HS-27A (cell line): Measurements from ENCODE around the gene FOXO3.

Experiments
- DNase-seq: peaks from one replicate; pipeline ENCODE4 v3.0.0-alpha.2; 2012; ENCODE audit warnings: low read depth, missing footprints

Gene FOXO3

DNA sequence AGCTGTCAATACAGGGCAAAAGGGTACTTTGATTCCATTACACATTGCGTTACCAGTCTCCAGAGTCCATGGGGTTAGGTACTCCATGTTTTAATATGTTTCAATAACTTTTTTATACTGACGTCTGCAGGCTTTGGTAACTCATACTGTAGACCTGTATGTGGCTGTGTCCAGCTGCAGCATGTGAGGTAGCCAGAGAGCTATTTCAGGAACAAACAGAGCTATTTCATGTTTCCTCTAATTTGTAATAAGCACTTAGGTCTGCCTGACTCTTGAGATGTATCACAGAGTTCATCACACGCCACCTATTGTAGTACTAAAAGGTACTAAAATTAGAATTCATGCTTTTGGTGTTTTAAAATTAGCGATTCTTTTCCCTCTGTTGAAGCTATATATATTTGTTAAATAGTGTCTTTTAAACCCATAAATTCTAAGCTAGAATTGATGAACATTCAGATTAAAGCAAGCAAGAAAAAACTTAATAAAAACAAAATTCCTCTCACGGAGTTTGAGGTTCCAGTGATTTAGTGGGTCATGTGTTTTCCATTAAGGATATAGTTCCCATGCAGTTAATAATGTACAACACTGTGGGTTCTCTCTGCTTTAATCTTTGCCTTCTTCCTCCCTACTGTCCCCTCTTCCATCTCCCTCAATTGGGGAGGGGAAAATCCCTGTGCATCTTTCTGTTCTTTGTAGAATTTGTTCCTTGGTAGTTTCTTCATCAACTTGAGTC lies 37.0 kb downstream of the FOXO3 start:
- no peak for DNase-seq

DNA sequence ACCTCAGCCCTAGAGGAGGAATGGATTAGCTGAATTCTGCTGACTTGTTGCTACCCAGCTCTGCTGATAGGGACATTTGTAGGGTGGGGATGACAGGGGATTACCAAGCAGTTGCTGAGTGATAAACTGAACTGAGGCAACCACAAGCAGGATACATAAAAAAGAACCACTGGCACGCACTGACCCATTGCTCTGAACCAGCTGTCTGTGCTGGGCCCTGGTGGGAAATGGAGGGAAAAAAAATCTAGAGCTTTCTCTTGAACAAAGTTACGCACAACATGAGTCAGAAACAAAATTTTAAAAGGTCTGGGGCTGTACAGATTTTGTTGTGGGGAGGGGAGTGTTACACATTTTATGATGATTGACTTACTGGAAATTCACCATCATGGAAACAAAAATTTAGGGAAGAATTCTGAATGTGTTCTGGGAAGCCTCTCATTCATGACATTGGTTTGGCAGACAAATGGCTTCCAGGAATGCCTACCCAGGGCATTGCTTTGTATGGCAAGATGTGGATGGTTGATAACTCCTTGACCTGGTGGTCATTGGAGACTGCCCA lies 37.7 kb downstream of the FOXO3 start:
- DNase-seq = no peak

- no peak for DNase-seq
These were observed 43.4 kb downstream of the FOXO3 start for GRCh38 chr6:108604156-108604555.

DNA sequence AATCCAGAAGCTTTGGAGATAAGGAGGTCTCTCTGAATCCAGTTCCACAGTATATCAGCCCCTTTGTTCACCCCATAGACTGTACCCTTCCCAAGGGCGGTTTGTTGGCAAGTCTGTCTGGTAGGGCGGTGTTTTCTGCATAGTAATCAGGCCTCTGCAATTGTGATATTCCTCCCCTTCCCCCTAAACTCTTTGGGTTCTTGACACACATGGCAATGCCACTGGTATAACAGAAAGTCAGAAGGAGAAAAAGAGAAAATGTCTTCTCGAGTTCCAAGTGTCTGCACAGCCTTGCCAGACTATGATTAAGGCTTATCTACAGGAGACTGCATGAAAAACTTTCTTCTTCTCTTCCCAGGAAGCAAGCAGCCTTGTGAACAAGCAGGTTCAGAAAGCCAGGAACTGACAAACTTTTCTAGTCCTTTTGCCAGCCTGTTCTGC lies 45.6 kb downstream of the FOXO3 start:
- DNase-seq = no peak

- no peak for DNase-seq
These were observed 47.9 kb downstream of the FOXO3 start for GRCh38 chr6:108608453-108609275.

DNA sequence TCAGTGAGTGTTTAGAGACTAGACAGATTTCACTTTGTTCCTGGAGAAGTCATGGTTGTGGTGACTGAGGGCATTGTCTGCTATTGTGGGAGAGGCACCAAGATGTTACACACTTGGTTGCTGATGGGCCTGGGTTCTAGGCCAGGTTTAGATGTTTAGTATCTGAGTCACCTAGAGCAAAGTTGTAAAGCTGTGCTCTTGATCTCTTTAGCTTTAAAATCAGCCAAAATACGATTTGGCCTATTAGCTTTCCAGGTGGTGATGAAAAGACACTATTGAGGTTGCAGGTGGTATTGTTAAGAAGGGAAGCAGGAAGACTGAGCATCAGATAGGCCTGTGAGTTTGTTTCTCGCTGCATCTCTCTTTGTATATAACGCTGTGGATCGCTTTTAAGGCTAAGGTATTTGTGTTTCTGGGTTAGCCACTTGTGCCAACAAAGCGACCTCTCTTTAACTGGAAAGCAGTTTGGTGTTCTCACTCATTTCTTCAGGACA lies 48.6 kb downstream of the FOXO3 start:
- DNase-seq = no peak

- no peak for DNase-seq
These were observed 49.6 kb downstream of the FOXO3 start for GRCh38 chr6:108610270-108610839.

- DNase-seq = no peak
These were observed 50.4 kb downstream of the FOXO3 start for GRCh38 chr6:108610957-108611586.

DNA sequence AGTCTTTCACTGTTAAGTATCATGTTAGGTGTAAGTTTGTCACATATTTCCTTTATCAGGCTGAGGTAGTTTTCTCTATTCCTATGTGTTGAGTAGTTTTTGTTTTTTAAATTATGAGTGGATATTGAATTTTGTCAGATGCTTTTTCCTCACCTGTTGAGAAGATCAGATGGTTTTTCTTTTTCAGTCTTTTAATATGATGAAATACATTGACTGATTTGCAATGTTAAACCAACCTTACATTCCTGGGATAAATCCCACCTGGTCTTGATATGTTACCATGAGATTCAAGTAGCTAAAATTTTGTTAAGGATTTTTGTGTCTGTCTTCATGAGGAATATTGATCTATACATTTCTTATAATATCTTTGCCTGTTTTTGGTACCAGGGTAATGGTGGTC lies 52.1 kb downstream of the FOXO3 start:
- DNase-seq = no peak

- DNase-seq = no peak
These were observed 55.8 kb downstream of the FOXO3 start for GRCh38 chr6:108616544-108616943.

DNA sequence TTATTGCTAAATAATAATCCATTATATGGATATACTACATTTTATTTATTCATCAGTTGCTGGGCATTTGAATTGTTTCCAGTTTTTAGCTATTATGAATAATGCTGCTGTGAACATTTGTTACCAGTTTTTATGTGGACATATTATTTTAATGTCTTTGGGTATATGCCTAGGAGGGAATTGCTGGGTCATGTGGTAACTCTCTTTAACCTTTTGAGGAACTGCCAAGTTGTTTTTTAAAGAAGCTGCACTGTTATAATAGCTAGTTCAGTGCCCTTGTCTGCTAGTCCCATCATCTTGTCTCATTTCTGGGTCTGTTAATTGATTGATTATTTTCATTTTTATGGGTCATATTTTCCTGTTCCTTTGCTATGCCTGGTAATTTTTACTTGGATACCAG lies 56.3 kb downstream of the FOXO3 start:
- DNase-seq = no peak

DNA sequence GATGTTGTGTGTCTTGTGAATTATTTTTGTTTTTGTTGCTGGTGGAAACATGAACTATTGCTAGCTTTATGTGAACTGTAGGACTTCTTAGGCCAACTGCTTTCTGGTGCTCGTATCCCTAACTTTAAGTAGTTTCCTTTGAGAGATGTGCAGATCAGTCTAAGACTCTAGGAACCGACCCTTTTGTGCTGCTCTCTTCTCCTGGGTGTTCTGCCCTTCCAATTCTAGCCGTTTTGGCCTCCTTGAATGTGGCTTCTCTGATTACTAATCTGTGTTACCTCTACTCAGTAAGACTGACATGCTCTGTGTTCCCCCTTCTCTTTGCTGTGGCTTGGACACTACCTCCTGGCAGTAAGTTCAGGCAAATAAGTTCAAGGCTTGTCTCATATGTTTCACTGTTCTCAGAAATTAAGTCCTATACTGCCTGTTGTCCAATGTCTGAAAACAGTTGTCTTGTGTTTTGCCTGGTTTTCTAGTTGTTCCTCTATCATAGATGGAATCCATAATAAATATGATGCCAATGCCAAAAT lies 58.0 kb downstream of the FOXO3 start:
- DNase-seq = no peak

DNA sequence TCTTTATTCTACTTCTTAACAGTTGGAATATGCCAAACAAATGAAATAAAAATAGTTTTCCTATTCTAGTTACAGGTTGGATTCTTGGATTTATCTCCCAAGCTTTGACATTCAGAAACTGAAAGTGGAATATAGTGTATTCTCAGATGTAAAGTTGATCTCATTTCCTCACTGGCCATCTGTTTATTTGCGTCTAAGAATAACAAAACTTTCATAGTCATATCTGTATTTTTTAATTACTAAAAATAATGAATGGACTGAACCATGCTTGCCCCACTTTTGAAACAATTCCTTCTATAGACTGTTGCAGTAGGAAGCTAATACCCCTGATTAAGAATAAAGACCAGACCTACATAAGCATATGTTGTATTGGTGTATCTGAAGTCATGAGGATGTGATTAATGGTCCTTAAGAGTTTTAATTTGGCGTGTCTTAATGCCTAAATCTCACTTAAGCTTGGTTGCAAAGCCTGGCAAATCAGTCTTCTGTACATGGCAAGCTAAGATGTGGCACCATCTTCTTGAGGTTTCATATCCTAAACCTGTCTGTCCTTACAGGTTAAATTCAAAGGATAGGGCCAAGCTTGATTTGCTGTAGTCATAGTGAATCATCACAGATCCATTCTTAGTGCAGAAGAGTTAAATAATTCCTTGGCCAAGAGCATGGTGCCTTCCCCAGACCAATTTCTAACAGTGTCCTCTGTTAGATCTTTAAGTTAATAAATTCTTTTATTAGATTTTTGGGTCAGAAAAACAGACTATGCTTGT lies 58.9 kb downstream of the FOXO3 start:
- DNase-seq = no peak

DNA sequence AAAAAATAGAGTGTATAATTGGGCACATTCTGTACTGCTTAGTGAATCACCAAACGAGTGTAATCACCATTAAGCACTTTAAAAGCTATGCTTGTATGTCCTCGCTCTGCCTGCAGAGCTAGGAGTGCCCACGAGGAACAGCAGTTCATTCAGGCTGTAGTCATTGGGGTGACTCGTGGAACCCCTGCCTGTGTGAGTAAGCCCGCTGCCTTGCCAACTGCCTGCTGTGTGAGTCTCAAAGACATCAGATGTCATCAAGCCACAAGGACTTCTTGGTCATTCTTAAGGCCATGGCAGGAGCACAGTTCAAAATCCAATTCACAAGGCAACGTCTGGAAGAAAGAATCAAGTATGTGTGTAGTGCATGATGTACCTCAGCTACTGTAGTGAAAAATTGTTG lies 60.4 kb downstream of the FOXO3 start:
- no peak for DNase-seq

- no peak for DNase-seq
These were observed 62.1 kb downstream of the FOXO3 start for GRCh38 chr6:108622641-108623298.

GRCh38 chr6:108623995-108624394 lies 63.3 kb downstream of the FOXO3 start:
- no peak for DNase-seq

DNA sequence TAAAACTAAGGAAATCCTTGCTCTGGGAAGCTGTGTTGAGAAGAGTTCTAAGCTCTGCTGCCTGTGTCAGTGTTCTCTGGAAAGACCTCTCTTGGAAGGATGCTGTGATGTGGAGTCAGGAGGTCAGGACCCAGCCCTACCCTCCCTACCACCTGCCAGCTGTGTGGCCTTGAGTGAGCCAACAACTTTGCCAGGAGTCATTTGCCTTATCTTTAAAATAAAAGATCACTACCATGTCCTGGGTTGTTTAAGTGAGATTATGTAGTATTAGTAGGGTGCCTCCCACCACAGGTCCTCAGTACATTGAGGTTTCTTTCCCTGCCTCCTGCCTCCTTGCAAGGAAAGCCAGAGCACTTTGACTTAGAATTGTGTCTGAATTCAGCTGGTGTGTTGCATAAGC lies 64.9 kb downstream of the FOXO3 start:
- DNase-seq = no peak

DNA sequence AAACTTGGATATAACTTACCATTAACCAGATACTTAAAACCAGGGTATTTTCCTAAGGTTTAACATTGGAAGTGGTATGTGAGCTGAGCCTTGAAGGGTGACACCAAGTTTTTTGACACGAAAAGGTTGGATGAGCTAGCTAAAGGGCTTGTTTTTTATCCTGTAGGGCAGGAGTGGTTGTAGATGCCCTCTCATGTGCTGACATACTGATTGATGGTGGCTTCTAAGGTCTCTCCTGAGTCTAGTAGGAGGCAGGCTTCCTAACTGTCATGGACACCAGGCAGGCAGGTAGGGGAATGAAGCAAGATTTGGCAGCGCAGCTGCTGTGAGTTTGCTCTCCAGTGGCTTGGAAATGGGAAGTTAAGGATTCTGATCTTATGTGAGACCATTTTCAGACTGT lies 66.1 kb downstream of the FOXO3 start:
- no peak for DNase-seq

DNA sequence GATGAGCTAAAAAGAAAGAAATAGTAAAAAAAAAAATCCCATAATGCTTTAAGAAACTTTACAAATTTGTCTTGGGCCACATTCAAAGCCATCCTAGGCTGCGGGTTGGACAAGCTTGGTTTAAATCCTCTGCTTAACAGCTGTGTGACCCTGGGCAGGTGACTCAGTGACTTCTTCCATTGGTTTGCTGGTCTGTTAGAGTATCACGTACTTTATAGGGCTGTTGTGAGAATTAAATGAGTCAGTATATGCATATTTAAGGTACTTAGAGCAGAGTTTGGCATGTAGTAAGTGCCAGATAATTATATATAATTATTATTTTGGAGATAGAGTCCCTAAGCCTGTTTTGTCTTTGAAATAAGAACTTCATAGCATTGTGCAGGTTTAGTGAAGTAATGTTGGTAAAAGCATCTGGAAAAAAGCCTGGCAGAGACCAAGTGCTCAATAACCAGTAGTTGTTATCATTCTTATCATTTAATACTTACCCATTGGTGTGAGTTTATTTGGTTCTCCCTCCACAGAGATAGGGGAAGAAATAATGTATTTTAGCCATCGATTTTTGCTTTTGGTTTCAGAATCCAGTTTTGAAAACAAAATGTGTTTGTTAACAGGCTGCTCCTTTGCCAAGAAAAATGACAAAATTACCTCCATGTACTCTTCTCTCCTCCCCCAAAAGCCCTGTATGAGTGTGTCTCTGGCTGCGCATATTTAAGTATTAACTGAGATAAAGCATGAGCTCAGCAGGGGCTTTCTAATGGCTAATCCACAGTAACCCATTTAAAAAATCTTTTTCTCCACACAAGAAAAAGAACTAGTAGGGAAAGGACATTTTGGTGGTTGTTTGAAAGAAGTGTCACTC lies 67.2 kb downstream of the FOXO3 start:
- no peak for DNase-seq
